ENCODE measurements around the gene NKD1. TPM values are rescaled to one million over a fixed set of nuclear protein-coding genes. Genes with fewer than 3 reads are reported as not detected.

NKD1 gene
- total RNA-seq, 2 donors from 2014 or later, result 2.3 TPM

DNA sequence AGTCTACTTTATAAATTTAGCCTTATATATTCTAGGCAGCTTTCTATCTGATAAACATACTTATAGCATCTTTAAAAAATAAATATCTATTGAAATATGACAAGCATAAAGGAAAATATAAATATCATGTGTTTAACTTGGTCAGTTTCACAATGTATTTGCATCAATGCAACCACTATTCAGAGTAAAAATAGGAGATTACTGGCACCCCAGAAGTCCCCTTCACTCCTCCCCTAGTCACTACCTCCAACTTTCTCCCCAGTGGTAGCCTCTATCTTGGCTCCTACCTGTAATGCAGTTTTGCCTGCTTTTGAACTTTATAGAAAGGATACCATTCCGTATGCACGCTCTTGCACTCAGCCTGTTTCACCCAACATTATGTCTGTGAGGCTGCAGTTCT lies 142.0 kb downstream of the NKD1 start:
- H3K27me3 ChIP-seq, result no peaks in the 10 kb centered on the region
- no peak overlapping the region for H3K27ac ChIP-seq
- no peak overlapping the region for H3K4me3 ChIP-seq
- H3K9me3 ChIP-seq, result no peaks in the 10 kb centered on the region
- H3K4me1 ChIP-seq, result no peaks in the 10 kb centered on the region
- H3K9ac ChIP-seq (ENCODE audit: low read depth in 2 of 2, low read length in 2 of 2), result no peak overlapping the region
- intact Hi-C loops (cut with DNase I), result no loop called here
- TF ChIP-seq CTCF (IDR thresholded peaks at IDR 0.05), result no peak
- H3K36me3 ChIP-seq, result no peaks in the 10 kb centered on the region
- DNase-seq, result no peak

- TF ChIP-seq CTCF (IDR thresholded peaks at IDR 0.05), result no peak
- Histone ChIP-seq H3K36me3 (no peaks in the 10 kb centered on the region), H3K9me3 (no peaks in the 10 kb centered on the region), H3K27ac (no peak overlapping the region), H3K27me3 (no peaks in the 10 kb centered on the region), H3K9ac (ENCODE audit: low read depth in 2 of 2, low read length in 2 of 2) (no peak overlapping the region), H3K4me1 (peaks cover 12% of the 10 kb centered on the region), H3K4me3 (no peak overlapping the region)
- DNase-seq, result no peak
- intact Hi-C loops (cut with DNase I), result no loop called here
These were observed 144.4 kb downstream of the NKD1 start for GRCh38 chr16:50692644-50692998.

DNA sequence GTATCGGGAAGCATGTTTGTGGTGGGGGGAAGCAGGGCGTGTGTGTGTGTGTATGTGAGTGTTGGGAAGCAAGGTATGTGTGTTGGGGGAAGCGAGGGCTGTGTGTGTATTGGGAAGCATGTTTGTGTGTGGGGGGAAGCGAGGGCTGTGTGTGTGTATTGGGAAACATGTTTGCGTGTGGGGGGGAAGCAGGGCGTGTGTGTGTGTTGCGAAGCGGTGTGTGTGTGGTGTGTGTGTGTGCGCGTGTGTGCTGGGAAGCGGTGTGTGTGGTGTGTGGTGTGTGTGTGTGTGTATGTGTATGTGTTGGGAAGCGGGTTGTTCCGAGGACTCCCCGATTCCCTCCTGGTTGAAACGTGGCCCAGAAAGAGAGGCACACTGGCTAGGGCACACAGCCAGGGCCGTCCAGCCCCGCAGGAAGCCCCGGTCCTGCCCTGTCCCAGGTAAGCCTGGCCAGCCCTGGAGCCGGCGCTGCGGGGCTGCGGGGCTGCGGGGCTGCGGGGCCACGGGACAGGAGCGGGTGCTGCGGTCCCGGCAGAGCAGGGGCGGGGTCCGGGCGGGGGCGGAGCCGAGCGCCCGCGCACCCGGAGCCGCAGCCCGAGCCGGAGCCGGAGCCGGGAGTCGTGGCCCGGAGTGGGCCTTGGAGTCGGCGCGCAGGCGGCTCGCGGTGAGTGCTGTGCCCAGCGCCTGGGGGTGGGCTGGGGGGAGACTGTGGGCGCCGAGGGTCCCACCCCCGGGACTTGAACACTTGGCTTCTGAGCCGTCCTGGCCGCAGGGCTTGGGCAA lies 145.0 kb downstream of the NKD1 start, which contains the start of gene NOD2:
TSS of gene NOD2 (plus strand) at position 608 of the 783 bp plus-strand sequence. CDS start 5,890 bp downstream, outside the sequence.
- Histone ChIP-seq H3K4me3 (peak within 1 kb of the TSS; percentile 43), H3K9ac (ENCODE audit: low read depth in 2 of 2, low read length in 2 of 2) (peak within 1 kb of the TSS; percentile 8 to 48), H3K27ac (no peak within 1 kb of the TSS), H3K36me3 (no peaks in the 10 kb centered on the region), H3K27me3 (no peaks in the 10 kb centered on the region), H3K4me1 (peaks cover 12% of the 10 kb centered on the region), H3K9me3 (no peaks in the 10 kb centered on the region)
- no peak for DNase-seq
- intact Hi-C loops (cut with DNase I), result no loop called here
- TF ChIP-seq CTCF (IDR thresholded peaks at IDR 0.05), result no peak

- DNase-seq, result no peak
- H3K9ac ChIP-seq (ENCODE audit: low read depth in 2 of 2, low read length in 2 of 2), result peak overlapping the region; percentile 8 to 48
These were observed 146.0 kb downstream of the NKD1 start for GRCh38 chr16:50694206-50694605.

More at GRCh38 chr16:50694206-50694605, 146.0 kb downstream of the NKD1 start:
- no peak overlapping the region for H3K27ac ChIP-seq
- no peak for TF ChIP-seq CTCF (IDR thresholded peaks at IDR 0.05)
- peaks cover 12% of the 10 kb centered on the region for H3K4me1 ChIP-seq
- no peaks in the 10 kb centered on the region for H3K36me3 ChIP-seq
- H3K9me3 ChIP-seq, result no peaks in the 10 kb centered on the region
- intact Hi-C loops (cut with DNase I), result no loop called here
- H3K4me3 ChIP-seq, result peak overlapping the region; percentile 43
- no peaks in the 10 kb centered on the region for H3K27me3 ChIP-seq

Data from colonic mucosa (tissue), 4 donors.